ENCODE data around the gene INKA2. TPM values are rescaled to one million over a fixed set of nuclear protein-coding genes. Genes with fewer than 3 reads are reported as not detected.

INKA2 gene
- total and polyA plus RNA-seq, 7 donors = 1.2 to 5.4 (median 3.0) TPM

GRCh38 chr1:111731956-111732355, 7.2 kb downstream of the INKA2 start:
- H3K27me3 ChIP-seq = no peaks in the 10 kb centered on the region
- H3K9me3 ChIP-seq = no peaks in the 10 kb centered on the region
- H3K27ac ChIP-seq = no peak overlapping the region
- WGBS, 2 donors = 78 to 80% methylated on average over 6 of the region's 6 CpGs
- peaks cover 0 to 11% (median 0%) of the 10 kb centered on the region in 4 donors for H3K36me3 ChIP-seq
- DNase-seq = no peak
- TF ChIP-seq EP300 (IDR thresholded peaks at IDR 0.05) (no peak), POLR2A (IDR thresholded peaks at IDR 0.05) (no peak), POLR2AphosphoS5 (IDR thresholded peaks at IDR 0.05) (no peak)
- TF ChIP-seq, protein P1, sequence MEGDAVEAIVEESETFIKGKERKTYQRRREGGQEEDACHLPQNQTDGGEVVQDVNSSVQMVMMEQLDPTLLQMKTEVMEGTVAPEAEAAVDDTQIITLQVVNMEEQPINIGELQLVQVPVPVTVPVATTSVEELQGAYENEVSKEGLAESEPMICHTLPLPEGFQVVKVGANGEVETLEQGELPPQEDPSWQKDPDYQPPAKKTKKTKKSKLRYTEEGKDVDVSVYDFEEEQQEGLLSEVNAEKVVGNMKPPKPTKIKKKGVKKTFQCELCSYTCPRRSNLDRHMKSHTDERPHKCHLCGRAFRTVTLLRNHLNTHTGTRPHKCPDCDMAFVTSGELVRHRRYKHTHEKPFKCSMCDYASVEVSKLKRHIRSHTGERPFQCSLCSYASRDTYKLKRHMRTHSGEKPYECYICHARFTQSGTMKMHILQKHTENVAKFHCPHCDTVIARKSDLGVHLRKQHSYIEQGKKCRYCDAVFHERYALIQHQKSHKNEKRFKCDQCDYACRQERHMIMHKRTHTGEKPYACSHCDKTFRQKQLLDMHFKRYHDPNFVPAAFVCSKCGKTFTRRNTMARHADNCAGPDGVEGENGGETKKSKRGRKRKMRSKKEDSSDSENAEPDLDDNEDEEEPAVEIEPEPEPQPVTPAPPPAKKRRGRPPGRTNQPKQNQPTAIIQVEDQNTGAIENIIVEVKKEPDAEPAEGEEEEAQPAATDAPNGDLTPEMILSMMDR (IDR thresholded peaks at IDR 0.05) = no peak
- H3K4me1 ChIP-seq = peaks cover 0 to 41% (median 28%) of the 10 kb centered on the region in 4 donors
- H3K4me3 ChIP-seq = no peak overlapping the region
- intact Hi-C loops (cut with DNase I) = no loop called here

DNA sequence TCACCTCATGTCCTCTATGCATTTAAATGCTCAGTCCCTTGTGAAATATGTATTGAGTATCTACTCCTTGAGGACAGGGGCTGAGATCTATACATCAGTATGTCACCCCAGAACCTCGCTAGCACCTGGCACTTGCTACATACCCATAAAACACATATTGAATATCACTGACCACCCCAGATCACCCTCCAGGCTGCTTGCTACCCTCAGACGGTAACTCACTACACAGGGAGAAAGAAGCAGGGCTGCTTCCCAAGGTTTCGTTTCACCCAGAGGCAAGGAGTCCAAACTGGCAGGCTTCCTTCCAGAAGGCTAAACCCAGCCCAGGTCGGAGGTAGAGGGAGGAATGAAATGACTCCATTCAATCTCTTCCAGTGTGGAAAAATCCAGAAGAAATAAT, 8.5 kb downstream of the INKA2 start:
- DNase-seq = no peak
- Histone ChIP-seq H3K9me3 (no peaks in the 10 kb centered on the region), H3K4me1 (peaks cover 0 to 29% (median 20%) of the 10 kb centered on the region in 4 donors), H3K4me3 (no peak overlapping the region), H3K27me3 (no peaks in the 10 kb centered on the region), H3K27ac (no peak overlapping the region), H3K36me3 (peaks cover 0 to 13% (median 0%) of the 10 kb centered on the region in 4 donors)
- intact Hi-C loops (cut with DNase I) = no loop called here
- WGBS, 2 donors = 85 to 90% methylated on average over 4 of the region's 4 CpGs
- TF ChIP-seq POLR2AphosphoS5 (IDR thresholded peaks at IDR 0.05) (no peak), EP300 (IDR thresholded peaks at IDR 0.05) (no peak)

GRCh38 chr1:111729946-111730681, 9.1 kb downstream of the INKA2 start:
- Histone ChIP-seq H3K4me3 (no peak overlapping the region), H3K4me1 (peaks cover 0 to 34% (median 22%) of the 10 kb centered on the region in 4 donors), H3K27me3 (no peaks in the 10 kb centered on the region), H3K36me3 (peaks cover 0 to 12% (median 0%) of the 10 kb centered on the region in 4 donors), H3K27ac (no peak overlapping the region), H3K9me3 (no peaks in the 10 kb centered on the region)
- DNase-seq = no peak
- 85 to 90% methylated on average over 7 of the region's 7 CpGs for whole genome bisulfite sequencing, 2 donors
- TF ChIP-seq POLR2A (IDR thresholded peaks at IDR 0.05) = no peak
- no peak for TF ChIP-seq EP300 (IDR thresholded peaks at IDR 0.05)
- TF ChIP-seq, protein P1 (IDR thresholded peaks at IDR 0.05) = no peak
- TF ChIP-seq POLR2AphosphoS5 (IDR thresholded peaks at IDR 0.05) = no peak
- intact Hi-C loops (cut with DNase I) = no loop called here

GRCh38 chr1:111729271-111729921, 9.8 kb downstream of the INKA2 start:
- intact Hi-C loops (cut with DNase I) = no loop called here

More at GRCh38 chr1:111729271-111729921, 9.8 kb downstream of the INKA2 start:
- H3K4me1 ChIP-seq = peaks cover 0 to 32% (median 22%) of the 10 kb centered on the region in 4 donors
- no peak overlapping the region for H3K27ac ChIP-seq
- DNase-seq = no peak
- H3K36me3 ChIP-seq = peaks cover 0 to 12% (median 0%) of the 10 kb centered on the region in 4 donors
- no peak overlapping the region for H3K4me3 ChIP-seq
- no peaks in the 10 kb centered on the region for H3K27me3 ChIP-seq
- no peaks in the 10 kb centered on the region for H3K9me3 ChIP-seq
- WGBS, 2 donors = 66 to 77% methylated on average over 8 of the region's 8 CpGs
- TF ChIP-seq POLR2A (IDR thresholded peaks at IDR 0.05) (no peak), POLR2AphosphoS5 (IDR thresholded peaks at IDR 0.05) (no peak), EP300 (IDR thresholded peaks at IDR 0.05) (no peak)
- TF ChIP-seq, protein P1 (IDR thresholded peaks at IDR 0.05) = no peak
